Thyroid gland (tissue), 4 donors: ENCODE data around the gene TAC3. TPM values are rescaled to one million over a fixed set of nuclear protein-coding genes. Genes with fewer than 3 reads are reported as not detected.
A peak's percentile ranks its signal among the peaks of the same experiment; 100 is the strongest.
"Not testable (repeated sequence)": the region's sequence is repeated elsewhere in the genome, so short reads cannot be mapped to it uniquely, and the experiment has no call there.

Experiments used
- DNase-seq, 2 donors: peaks; one replicate each; pipeline ENCODE4 v3.0.0-alpha.2; 2019
- H3K27ac ChIP-seq, 3 donors: fragments of 200-600 bp; sonication (generic); 1 replicate in 2 of 3; 2 replicates in 1 of 3; pipeline ENCODE4 v1.5.1; 2016 to 2019; ENCODE audit warnings: mild to moderate bottlenecking in 1 of 3, moderate library complexity in 1 of 3
- H3K27me3 ChIP-seq: fragments of 200-600 bp; sonication (generic); one replicate; pipeline ENCODE4 v1.5.1; 2019
- H3K36me3 ChIP-seq, 2 donors: fragments of 200-600 bp; sonication (generic); one replicate each; pipeline ENCODE4 v1.5.1; 2016 to 2019
- H3K4me1 ChIP-seq, 2 donors: fragments of 200-600 bp; sonication (generic); one replicate each; pipeline ENCODE4 v1.5.1; 2017 to 2019
- H3K4me3 ChIP-seq, 3 donors: fragments of 200-600 bp; sonication (generic); replicated peaks in 1 of 3; 1 replicate in 2 of 3; 2 replicates in 1 of 3; pipeline ENCODE4 v1.5.1; 2016; ENCODE audit warnings: mild to moderate bottlenecking in 1 of 3
- H3K9me3 ChIP-seq: fragments of 200-600 bp; sonication (generic); one replicate; pipeline ENCODE4 v1.5.1; 2017
- POLR2A ChIP-seq, 2 donors: fragments of 450-650 bp; IDR thresholded peaks; one replicate each; pipeline ENCODE4 v1.6.1; 2017; ENCODE audit warnings: antibody characterized with exemption in 2 of 2, mild to moderate bottlenecking in 2 of 2, moderate library complexity in 1 of 2
- WGBS, 2 donors: methylation state at CpG; one replicate each; pipeline ENCODE4 v1.1.5; 2017; 5-methylcytosine and 5-hydroxymethylcytosine counted together
- intact Hi-C: fragments of 100-400 bp; cut with DNase I; formaldehyde crosslinking; loops from one replicate; pipeline ENCODE4 v1.15.1; 2023
- total RNA-seq, 4 donors: library from RNA; depleted of rRNA; stranded (reverse); fragments of >200 nt; gene quantifications; one replicate each; pipeline ENCODE4 v1.2.3, GENCODE V29; 2016
- TF ChIP-seq, protein P1 (sequence below), 6 experiments: fragments of 200-600 bp in 3 of 6; fragments of 450-650 bp in 3 of 6; sonication (generic) in 3 of 6; IDR thresholded peaks; one replicate each; pipeline ENCODE4 v1.5.1; 2016 to 2019; ENCODE audit warnings: antibody characterized with exemption in 6 of 6, mild to moderate bottlenecking in 2 of 6, inconsistent platforms in 1 of 6, moderate library complexity in 1 of 6

TAC3 gene
- not detected for total RNA-seq

DNA sequence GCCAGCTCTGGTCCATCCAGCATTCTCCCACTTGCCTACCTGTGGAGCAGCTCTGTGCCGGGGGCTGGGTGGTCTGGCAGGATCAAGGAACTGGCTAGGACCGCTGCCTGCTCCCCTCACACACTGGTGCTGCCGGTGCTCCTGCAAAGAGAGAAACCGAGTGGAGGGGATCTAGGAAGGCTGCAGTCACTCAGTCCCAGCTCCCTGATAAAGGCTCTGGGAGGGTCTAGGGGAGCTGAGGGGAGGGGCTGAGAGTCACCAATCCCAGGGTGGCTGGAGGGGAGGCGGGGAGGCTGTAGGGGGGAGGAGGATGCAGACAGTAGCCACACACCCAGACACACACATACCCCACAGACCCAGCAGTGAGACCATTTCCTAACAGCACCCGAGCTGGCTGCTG lies at the start of gene TAC3:
TAC3 (minus strand) TSS at position 182 of the 400 bp plus-strand sequence. CDS start 732 bp downstream, outside the sequence.
- intact Hi-C loops, result no loop called here
- no peak within 1 kb of the TSS for H3K4me3 ChIP-seq
- no peak for DNase-seq
- no peaks in the 10 kb centered on the region for H3K9me3 ChIP-seq
- no peaks in the 10 kb centered on the region for H3K4me1 ChIP-seq
- no peaks in the 10 kb centered on the region for H3K36me3 ChIP-seq
- TF ChIP-seq, protein P1, sequence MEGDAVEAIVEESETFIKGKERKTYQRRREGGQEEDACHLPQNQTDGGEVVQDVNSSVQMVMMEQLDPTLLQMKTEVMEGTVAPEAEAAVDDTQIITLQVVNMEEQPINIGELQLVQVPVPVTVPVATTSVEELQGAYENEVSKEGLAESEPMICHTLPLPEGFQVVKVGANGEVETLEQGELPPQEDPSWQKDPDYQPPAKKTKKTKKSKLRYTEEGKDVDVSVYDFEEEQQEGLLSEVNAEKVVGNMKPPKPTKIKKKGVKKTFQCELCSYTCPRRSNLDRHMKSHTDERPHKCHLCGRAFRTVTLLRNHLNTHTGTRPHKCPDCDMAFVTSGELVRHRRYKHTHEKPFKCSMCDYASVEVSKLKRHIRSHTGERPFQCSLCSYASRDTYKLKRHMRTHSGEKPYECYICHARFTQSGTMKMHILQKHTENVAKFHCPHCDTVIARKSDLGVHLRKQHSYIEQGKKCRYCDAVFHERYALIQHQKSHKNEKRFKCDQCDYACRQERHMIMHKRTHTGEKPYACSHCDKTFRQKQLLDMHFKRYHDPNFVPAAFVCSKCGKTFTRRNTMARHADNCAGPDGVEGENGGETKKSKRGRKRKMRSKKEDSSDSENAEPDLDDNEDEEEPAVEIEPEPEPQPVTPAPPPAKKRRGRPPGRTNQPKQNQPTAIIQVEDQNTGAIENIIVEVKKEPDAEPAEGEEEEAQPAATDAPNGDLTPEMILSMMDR (IDR thresholded peaks at IDR 0.05), result no peak
- TF ChIP-seq POLR2A (IDR thresholded peaks at IDR 0.05), result no peak
- H3K27me3 ChIP-seq, result no peaks in the 10 kb centered on the region
- H3K27ac ChIP-seq, result no peak within 1 kb of the TSS
- WGBS, 2 donors, result 46 to 68% methylated on average over 2 to 6 of the region's 6 CpGs

- H3K36me3 ChIP-seq, result peaks cover 0 to 6% of the 10 kb centered on the region in 2 donors
Observed at GRCh38 chr12:57063991-57064685, 47.8 kb upstream of the TAC3 start.

GRCh38 chr12:57058454-57058853 lies 42.1 kb upstream of the TAC3 start:
- WGBS, 2 donors, result 94 to 97% methylated on average over 1 of the region's 1 CpG
- Histone ChIP-seq H3K4me3 (no peak overlapping the region), H3K9me3 (no peaks in the 10 kb centered on the region), H3K27me3 (no peaks in the 10 kb centered on the region), H3K4me1 (no peaks in the 10 kb centered on the region), H3K36me3 (peaks cover 9 to 10% of the 10 kb centered on the region in 2 donors), H3K27ac (no peak overlapping the region)
- intact Hi-C loops, result no loop called here
- DNase-seq, result no peak
- TF ChIP-seq, protein P1 (IDR thresholded peaks at IDR 0.05), result no peak
- TF ChIP-seq POLR2A (IDR thresholded peaks at IDR 0.05), result no peak

More at GRCh38 chr12:57063991-57064685, 47.8 kb upstream of the TAC3 start:
- DNase-seq, result no peak
- Histone ChIP-seq H3K4me1 (no peaks in the 10 kb centered on the region), H3K27me3 (no peaks in the 10 kb centered on the region), H3K4me3 (no peak overlapping the region), H3K9me3 (no peaks in the 10 kb centered on the region), H3K27ac (no peak overlapping the region)
- intact Hi-C loops, result no loop called here
- WGBS, 2 donors, result 71 to 84% methylated on average over 5 of the region's 5 CpGs
- TF ChIP-seq POLR2A (IDR thresholded peaks at IDR 0.05), result no peak
- TF ChIP-seq, protein P1 (IDR thresholded peaks at IDR 0.05), result no peak

GRCh38 chr12:57057067-57057751 lies 40.9 kb upstream of the TAC3 start:
- Histone ChIP-seq H3K27me3 (no peaks in the 10 kb centered on the region), H3K4me1 (no peaks in the 10 kb centered on the region), H3K36me3 (peaks cover 9 to 10% of the 10 kb centered on the region in 2 donors), H3K9me3 (no peaks in the 10 kb centered on the region), H3K27ac (peak overlapping the region in 1 of 3 donors; percentile 21), H3K4me3 (no peak overlapping the region)
- intact Hi-C loops, result no loop called here
- no peak for DNase-seq
- WGBS, 2 donors, result 82 to 94% methylated on average over 6 of the region's 6 CpGs
- TF ChIP-seq POLR2A (IDR thresholded peaks at IDR 0.05), result no peak
- TF ChIP-seq, protein P1 (IDR thresholded peaks at IDR 0.05), result no peak

DNA sequence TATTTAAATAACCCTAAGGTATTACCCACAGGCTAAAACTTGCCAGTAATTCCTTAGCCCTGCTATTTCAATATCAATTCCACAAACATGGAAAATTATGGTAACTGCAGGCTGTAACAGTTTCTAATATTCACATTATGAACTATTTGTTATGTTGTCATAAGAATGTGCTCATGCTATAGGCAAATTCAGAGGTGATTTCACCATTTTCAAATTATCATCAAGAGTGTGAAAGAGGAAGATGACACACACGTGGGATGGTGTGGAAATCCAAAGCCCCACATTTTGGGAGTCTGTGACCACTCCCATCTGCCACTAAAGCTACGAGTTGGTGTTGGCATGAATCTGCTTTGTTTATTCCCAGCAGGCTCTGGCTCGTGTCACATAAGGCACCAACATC lies 39.5 kb upstream of the TAC3 start:
- peaks cover 9 to 10% of the 10 kb centered on the region in 2 donors for H3K36me3 ChIP-seq
- no peaks in the 10 kb centered on the region for H3K9me3 ChIP-seq
- no peak for TF ChIP-seq POLR2A (IDR thresholded peaks at IDR 0.05)
- TF ChIP-seq, protein P1 (IDR thresholded peaks at IDR 0.05), result no peak
- no peak for DNase-seq
- intact Hi-C loops, result no loop called here
- no peaks in the 10 kb centered on the region for H3K27me3 ChIP-seq
- 73 to 75% methylated on average over 3 of the region's 3 CpGs for WGBS, 2 donors
- no peak overlapping the region for H3K4me3 ChIP-seq
- H3K4me1 ChIP-seq, result no peaks in the 10 kb centered on the region
- no peak overlapping the region for H3K27ac ChIP-seq

GRCh38 chr12:57053901-57054300 lies 37.6 kb upstream of the TAC3 start:
- H3K4me3 ChIP-seq, H3K27me3 ChIP-seq, DNase-seq, H3K27ac ChIP-seq, H3K4me1 ChIP-seq, intact Hi-C loops, H3K36me3 ChIP-seq, H3K9me3 ChIP-seq: not testable (repeated sequence)
- 95 to 98% methylated on average over 4 of the region's 4 CpGs for WGBS, 2 donors

GRCh38 chr12:57053146-57053545 lies 36.8 kb upstream of the TAC3 start:
- 97 to 99% methylated on average over 4 of the region's 4 CpGs for WGBS, 2 donors
- DNase-seq, intact Hi-C loops, H3K4me1 ChIP-seq, H3K27ac ChIP-seq, H3K36me3 ChIP-seq, H3K9me3 ChIP-seq, H3K4me3 ChIP-seq, H3K27me3 ChIP-seq: not testable (repeated sequence)
